ENCODE results near the gene PRELID3B.
A peak's percentile ranks its signal among the peaks of the same experiment; 100 is the strongest.

Gene PRELID3B

DNA sequence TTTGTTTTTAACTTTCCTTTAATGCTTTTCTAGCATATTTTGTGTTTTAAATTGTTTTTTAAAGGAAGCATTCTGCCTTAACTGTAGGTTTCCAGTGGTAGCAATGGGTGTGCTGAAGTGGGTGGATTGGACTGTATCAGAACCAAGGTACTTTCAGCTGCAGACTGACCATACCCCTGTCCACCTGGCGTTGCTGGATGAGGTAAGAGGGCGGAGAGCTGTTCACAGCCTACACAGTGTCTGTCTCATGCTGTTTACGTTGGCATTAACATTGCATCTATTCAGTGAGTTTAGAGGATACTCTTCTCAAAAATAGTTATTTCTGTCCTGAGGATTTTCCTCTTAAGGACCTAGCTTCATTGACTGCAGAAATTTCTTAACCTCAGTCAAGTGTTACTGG is 49.7 kb downstream of the PRELID3B start:
- no peak overlapping the region for H2BK12ac ChIP-seq (ENCODE audit: low read length)
- DNase-seq, result no peak
- no peaks in the 10 kb centered on the region for H3K27me3 ChIP-seq (ENCODE audit: insufficient read depth, low read length)
- WGBS (ENCODE audit: extremely low coverage, insufficient coverage, insufficient read length), result no CpG with 5 or more reads among the region's 3 CpGs
- H4K91ac ChIP-seq (ENCODE audit: low read depth, low read length), result no peak overlapping the region
- no peak overlapping the region for H3K4me2 ChIP-seq (ENCODE audit: low read length)
- no peak overlapping the region for H3K4ac ChIP-seq (ENCODE audit: low read depth, low read length)
- no peak overlapping the region for H4K8ac ChIP-seq (ENCODE audit: low read depth, low read length)
- H2BK5ac ChIP-seq (ENCODE audit: low read depth, low read length, poor library complexity), result no peak overlapping the region
- no peak overlapping the region for H4K12ac ChIP-seq (ENCODE audit: low read depth, low read length)
- H3K9me3 ChIP-seq (ENCODE audit: insufficient read depth, low read depth, low read length), result peaks cover 2% of the 10 kb centered on the region
- H3K4me1 ChIP-seq (ENCODE audit: control insufficient read depth in 1 of 2, insufficient read depth in 2 of 2, low read length in 2 of 2), result no peaks in the 10 kb centered on the region
- no peak overlapping the region for H3K4me3 ChIP-seq (ENCODE audit: low read depth, low read length)
- no peak overlapping the region for H3K18ac ChIP-seq (ENCODE audit: low read length)
- no peaks in the 10 kb centered on the region for H3K79me2 ChIP-seq (ENCODE audit: control insufficient read depth, insufficient read depth, low read length, poor library complexity)
- H3K14ac ChIP-seq (ENCODE audit: low read length), result no peak overlapping the region
- no peak overlapping the region for H2AFZ ChIP-seq (ENCODE audit: insufficient read depth, low read length, poor library complexity)
- H3K36me3 ChIP-seq (ENCODE audit: control insufficient read depth in 1 of 2, insufficient read depth in 2 of 2, low read length in 2 of 2), result peaks cover 68 to 79% of the 10 kb centered on the region in 2 experiments
- no peak overlapping the region for H2BK120ac ChIP-seq (ENCODE audit: insufficient read depth, low read length, poor library complexity)
- H3K79me1 ChIP-seq (ENCODE audit: low read length), result no peaks in the 10 kb centered on the region
- H3K23ac ChIP-seq (ENCODE audit: low read length), result no peak overlapping the region
- no peak overlapping the region for H2AK5ac ChIP-seq (ENCODE audit: low read length)
- H3K27ac ChIP-seq (ENCODE audit: low read depth, low read length), result no peak overlapping the region
- H3K9ac ChIP-seq (ENCODE audit: low read length), result no peak overlapping the region

GRCh38 chr20:58991715-58992114 is 50.9 kb downstream of the PRELID3B start:
- no peak overlapping the region for H2BK12ac ChIP-seq (ENCODE audit: low read length)
- no peak overlapping the region for H2AK5ac ChIP-seq (ENCODE audit: low read length)
- no peak overlapping the region for H3K14ac ChIP-seq (ENCODE audit: low read length)
- H3K4ac ChIP-seq (ENCODE audit: low read depth, low read length), result no peak overlapping the region
- peaks cover 63 to 77% of the 10 kb centered on the region in 2 experiments for H3K36me3 ChIP-seq (ENCODE audit: control insufficient read depth in 1 of 2, insufficient read depth in 2 of 2, low read length in 2 of 2)
- H3K4me2 ChIP-seq (ENCODE audit: low read length), result no peak overlapping the region
- H3K79me2 ChIP-seq (ENCODE audit: control insufficient read depth, insufficient read depth, low read length, poor library complexity), result no peaks in the 10 kb centered on the region
- no peaks in the 10 kb centered on the region for H3K4me1 ChIP-seq (ENCODE audit: control insufficient read depth in 1 of 2, insufficient read depth in 2 of 2, low read length in 2 of 2)
- H3K27me3 ChIP-seq (ENCODE audit: insufficient read depth, low read length), result no peaks in the 10 kb centered on the region
- no peaks in the 10 kb centered on the region for H3K79me1 ChIP-seq (ENCODE audit: low read length)
- H2BK5ac ChIP-seq (ENCODE audit: low read depth, low read length, poor library complexity), result no peak overlapping the region
- H3K9ac ChIP-seq (ENCODE audit: low read length), result no peak overlapping the region
- no peak overlapping the region for H2BK120ac ChIP-seq (ENCODE audit: insufficient read depth, low read length, poor library complexity)
- no peak overlapping the region for H3K18ac ChIP-seq (ENCODE audit: low read length)
- H4K8ac ChIP-seq (ENCODE audit: low read depth, low read length), result no peak overlapping the region
- no peak for DNase-seq
- no peak overlapping the region for H2AFZ ChIP-seq (ENCODE audit: insufficient read depth, low read length, poor library complexity)
- H3K4me3 ChIP-seq (ENCODE audit: low read depth, low read length), result no peak overlapping the region
- H3K9me3 ChIP-seq (ENCODE audit: insufficient read depth, low read depth, low read length), result peaks cover 2% of the 10 kb centered on the region
- no peak overlapping the region for H3K23ac ChIP-seq (ENCODE audit: low read length)
- WGBS (ENCODE audit: extremely low coverage, insufficient coverage, insufficient read length), result no CpG with 5 or more reads among the region's 9 CpGs
- H3K27ac ChIP-seq (ENCODE audit: low read depth, low read length), result no peak overlapping the region
- no peak overlapping the region for H4K12ac ChIP-seq (ENCODE audit: low read depth, low read length)
- no peak overlapping the region for H4K91ac ChIP-seq (ENCODE audit: low read depth, low read length)

DNA sequence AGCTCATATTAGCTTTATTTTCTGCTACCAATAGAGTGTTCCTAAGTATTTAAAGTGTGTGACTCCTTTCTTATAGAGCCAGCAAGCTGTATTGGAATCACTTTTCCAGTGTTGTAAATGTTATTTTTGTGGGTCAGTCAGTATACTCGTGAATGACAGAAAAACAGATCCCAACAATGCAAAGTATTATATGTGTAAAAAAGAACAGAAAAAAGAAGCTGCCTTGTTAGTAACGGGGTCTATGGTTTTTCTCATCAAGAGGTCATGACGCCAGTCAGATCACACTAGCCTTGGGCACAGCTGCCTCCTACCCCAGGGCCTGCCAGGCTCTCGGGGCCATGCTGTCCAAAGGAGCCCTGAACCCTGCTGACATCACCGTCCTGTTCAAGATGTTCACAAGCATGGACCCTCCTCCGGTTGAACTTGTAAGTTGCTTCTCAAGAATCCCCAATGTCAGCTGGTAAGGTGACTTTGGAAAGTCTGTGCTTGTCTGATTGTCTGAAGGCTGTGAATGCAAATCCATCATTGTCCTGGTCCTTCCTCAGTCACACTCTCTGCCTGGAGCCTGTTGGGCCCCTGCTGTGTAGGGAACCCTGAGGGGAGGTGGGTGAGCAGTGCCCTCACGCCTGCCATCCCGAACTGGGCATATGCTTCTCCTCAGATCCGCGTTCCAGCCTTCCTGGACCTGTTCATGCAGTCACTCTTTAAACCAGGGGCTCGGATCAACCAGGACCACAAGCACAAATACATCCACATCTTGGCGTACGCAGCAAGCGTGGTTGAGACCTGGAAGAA is 51.7 kb downstream of the PRELID3B start:
- no peak overlapping the region for H3K23ac ChIP-seq (ENCODE audit: low read length)
- H2BK120ac ChIP-seq (ENCODE audit: insufficient read depth, low read length, poor library complexity), result no peak overlapping the region
- no CpG with 5 or more reads among the region's 14 CpGs for WGBS (ENCODE audit: extremely low coverage, insufficient coverage, insufficient read length)
- H3K18ac ChIP-seq (ENCODE audit: low read length), result no peak overlapping the region
- H3K4me3 ChIP-seq (ENCODE audit: low read depth, low read length), result no peak overlapping the region
- no peak overlapping the region for H4K12ac ChIP-seq (ENCODE audit: low read depth, low read length)
- H3K79me1 ChIP-seq (ENCODE audit: low read length), result no peaks in the 10 kb centered on the region
- H3K9me3 ChIP-seq (ENCODE audit: insufficient read depth, low read depth, low read length), result peaks cover 2% of the 10 kb centered on the region
- H3K79me2 ChIP-seq (ENCODE audit: control insufficient read depth, insufficient read depth, low read length, poor library complexity), result no peaks in the 10 kb centered on the region
- no peak overlapping the region for H4K8ac ChIP-seq (ENCODE audit: low read depth, low read length)
- no peak overlapping the region for H3K4ac ChIP-seq (ENCODE audit: low read depth, low read length)
- H2AK5ac ChIP-seq (ENCODE audit: low read length), result no peak overlapping the region
- H3K4me2 ChIP-seq (ENCODE audit: low read length), result no peak overlapping the region
- H3K36me3 ChIP-seq (ENCODE audit: control insufficient read depth in 1 of 2, insufficient read depth in 2 of 2, low read length in 2 of 2), result peaks cover 58 to 69% of the 10 kb centered on the region in 2 experiments
- no peak overlapping the region for H4K91ac ChIP-seq (ENCODE audit: low read depth, low read length)
- no peak overlapping the region for H3K27ac ChIP-seq (ENCODE audit: low read depth, low read length)
- no peak overlapping the region for H3K14ac ChIP-seq (ENCODE audit: low read length)
- H3K4me1 ChIP-seq (ENCODE audit: control insufficient read depth in 1 of 2, insufficient read depth in 2 of 2, low read length in 2 of 2), result peaks cover 0 to 3% of the 10 kb centered on the region in 2 experiments
- no peak overlapping the region for H2BK5ac ChIP-seq (ENCODE audit: low read depth, low read length, poor library complexity)
- no peak overlapping the region for H3K9ac ChIP-seq (ENCODE audit: low read length)
- no peak for DNase-seq
- H2AFZ ChIP-seq (ENCODE audit: insufficient read depth, low read length, poor library complexity), result no peak overlapping the region
- H3K27me3 ChIP-seq (ENCODE audit: insufficient read depth, low read length), result no peaks in the 10 kb centered on the region
- no peak overlapping the region for H2BK12ac ChIP-seq (ENCODE audit: low read length)

- no peak overlapping the region for H4K91ac ChIP-seq (ENCODE audit: low read depth, low read length)
- H3K14ac ChIP-seq (ENCODE audit: low read length), result no peak overlapping the region
- no peak overlapping the region for H3K9ac ChIP-seq (ENCODE audit: low read length)
- H3K4ac ChIP-seq (ENCODE audit: low read depth, low read length), result no peak overlapping the region
- H2BK12ac ChIP-seq (ENCODE audit: low read length), result no peak overlapping the region
- H3K4me1 ChIP-seq (ENCODE audit: control insufficient read depth in 1 of 2, insufficient read depth in 2 of 2, low read length in 2 of 2), result peaks cover 3 to 4% of the 10 kb centered on the region in 2 experiments
- no peaks in the 10 kb centered on the region for H3K79me2 ChIP-seq (ENCODE audit: control insufficient read depth, insufficient read depth, low read length, poor library complexity)
- H2AFZ ChIP-seq (ENCODE audit: insufficient read depth, low read length, poor library complexity), result no peak overlapping the region
- no peak overlapping the region for H3K18ac ChIP-seq (ENCODE audit: low read length)
- H3K79me1 ChIP-seq (ENCODE audit: low read length), result no peaks in the 10 kb centered on the region
- no peak overlapping the region for H2AK5ac ChIP-seq (ENCODE audit: low read length)
- H3K27me3 ChIP-seq (ENCODE audit: insufficient read depth, low read length), result no peaks in the 10 kb centered on the region
- no peak overlapping the region for H2BK5ac ChIP-seq (ENCODE audit: low read depth, low read length, poor library complexity)
- no peak overlapping the region for H4K12ac ChIP-seq (ENCODE audit: low read depth, low read length)
- no peak overlapping the region for H3K23ac ChIP-seq (ENCODE audit: low read length)
- peaks cover 47 to 55% of the 10 kb centered on the region in 2 experiments for H3K36me3 ChIP-seq (ENCODE audit: control insufficient read depth in 1 of 2, insufficient read depth in 2 of 2, low read length in 2 of 2)
- no peak for DNase-seq
- no peaks in the 10 kb centered on the region for H3K9me3 ChIP-seq (ENCODE audit: insufficient read depth, low read depth, low read length)
- H2BK120ac ChIP-seq (ENCODE audit: insufficient read depth, low read length, poor library complexity), result no peak overlapping the region
- H3K27ac ChIP-seq (ENCODE audit: low read depth, low read length), result no peak overlapping the region
- H4K8ac ChIP-seq (ENCODE audit: low read depth, low read length), result no peak overlapping the region
- no peak overlapping the region for H3K4me2 ChIP-seq (ENCODE audit: low read length)
- WGBS (ENCODE audit: extremely low coverage, insufficient coverage, insufficient read length), result no CpG with 5 or more reads among the region's 10 CpGs
- H3K4me3 ChIP-seq (ENCODE audit: low read depth, low read length), result peak overlapping the region; percentile 58
Measured at GRCh38 chr20:58989196-58989595, 53.4 kb downstream of the PRELID3B start.

Measured in trophoblast cell (in vitro differentiated cells and primary cell).